ENCODE data around the gene RNU5B-1.

DNA sequence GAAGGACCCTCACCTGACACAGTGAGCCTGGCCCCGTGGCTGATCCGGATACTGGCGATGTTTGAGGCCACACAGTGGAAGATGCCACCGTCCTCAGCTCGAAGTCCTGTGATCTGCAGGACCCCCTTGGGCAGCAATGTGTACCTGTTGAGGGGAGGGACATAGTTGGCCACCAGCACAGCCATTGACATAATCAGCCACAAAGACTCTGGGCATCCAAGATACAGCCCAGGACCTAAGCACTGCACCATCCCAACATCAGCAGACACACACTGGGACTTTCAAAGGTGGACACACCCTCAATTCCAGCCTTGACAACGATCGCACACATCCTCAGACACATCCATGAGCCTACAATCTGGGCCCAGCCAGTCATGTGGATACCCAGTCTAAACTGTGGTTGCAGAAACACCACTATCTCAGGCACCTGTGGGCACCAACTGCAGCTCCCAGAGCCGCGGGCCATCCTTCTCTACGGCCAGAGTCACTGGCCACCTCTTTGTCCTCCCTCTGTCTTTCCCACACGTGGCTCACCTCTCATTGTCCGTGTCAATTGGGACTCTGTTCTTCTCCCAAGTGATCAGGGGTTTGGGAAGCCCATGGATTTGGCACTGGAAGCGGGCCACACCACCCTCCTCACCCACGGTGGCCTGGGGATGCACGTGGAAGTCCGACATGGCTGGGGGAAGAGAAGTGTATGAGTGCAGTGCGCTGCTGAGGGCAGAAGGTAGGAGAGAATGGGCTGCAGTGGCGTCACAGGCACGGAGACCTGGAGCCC lies 31.0 kb downstream of the RNU5B-1 start:
- TF ChIP-seq, protein P1, sequence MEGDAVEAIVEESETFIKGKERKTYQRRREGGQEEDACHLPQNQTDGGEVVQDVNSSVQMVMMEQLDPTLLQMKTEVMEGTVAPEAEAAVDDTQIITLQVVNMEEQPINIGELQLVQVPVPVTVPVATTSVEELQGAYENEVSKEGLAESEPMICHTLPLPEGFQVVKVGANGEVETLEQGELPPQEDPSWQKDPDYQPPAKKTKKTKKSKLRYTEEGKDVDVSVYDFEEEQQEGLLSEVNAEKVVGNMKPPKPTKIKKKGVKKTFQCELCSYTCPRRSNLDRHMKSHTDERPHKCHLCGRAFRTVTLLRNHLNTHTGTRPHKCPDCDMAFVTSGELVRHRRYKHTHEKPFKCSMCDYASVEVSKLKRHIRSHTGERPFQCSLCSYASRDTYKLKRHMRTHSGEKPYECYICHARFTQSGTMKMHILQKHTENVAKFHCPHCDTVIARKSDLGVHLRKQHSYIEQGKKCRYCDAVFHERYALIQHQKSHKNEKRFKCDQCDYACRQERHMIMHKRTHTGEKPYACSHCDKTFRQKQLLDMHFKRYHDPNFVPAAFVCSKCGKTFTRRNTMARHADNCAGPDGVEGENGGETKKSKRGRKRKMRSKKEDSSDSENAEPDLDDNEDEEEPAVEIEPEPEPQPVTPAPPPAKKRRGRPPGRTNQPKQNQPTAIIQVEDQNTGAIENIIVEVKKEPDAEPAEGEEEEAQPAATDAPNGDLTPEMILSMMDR (IDR thresholded peaks at IDR 0.05; ENCODE audit: insufficient read depth, low read length, poor library complexity, severe bottlenecking), result no peak
- no peak for TF ChIP-seq EZH2phosphoT487 (conservative IDR thresholded peaks at IDR 0.05; ENCODE audit: low read length)

Data from SU-DHL-6 (cell line).